DMS79 treated with DMSO at 0.1 percent for 48 hours (cell line): ENCODE measurements around the gene PTPN3.

Source experiments
- DNase-seq: peaks from one replicate; lab custom pipeline; 2025; lab: John Stamatoyannopoulos, UW

Gene PTPN3

GRCh38 chr9:109506097-109506712 lies 8.1 kb upstream of the PTPN3 start:
- DNase-seq: no peak

DNA sequence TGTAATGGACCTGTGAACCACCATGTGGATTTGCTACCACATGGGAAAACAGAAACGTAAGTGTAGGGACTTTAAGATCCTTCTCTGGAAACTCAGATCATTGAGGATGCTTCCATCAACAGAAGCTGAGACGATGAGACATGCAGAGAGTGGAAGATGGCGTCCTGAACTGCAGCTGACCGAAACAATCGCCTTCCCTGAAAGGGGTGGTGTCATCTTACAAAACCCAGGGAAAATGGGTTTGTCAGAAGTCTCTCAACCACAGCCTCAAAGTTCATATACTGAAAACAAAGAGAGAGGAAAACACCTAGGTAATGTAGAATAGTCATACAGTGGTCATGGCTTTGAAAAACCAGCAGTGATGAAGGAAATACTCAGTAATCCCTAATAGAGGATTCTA lies 6.6 kb upstream of the PTPN3 start:
- DNase-seq: no peak

DNA sequence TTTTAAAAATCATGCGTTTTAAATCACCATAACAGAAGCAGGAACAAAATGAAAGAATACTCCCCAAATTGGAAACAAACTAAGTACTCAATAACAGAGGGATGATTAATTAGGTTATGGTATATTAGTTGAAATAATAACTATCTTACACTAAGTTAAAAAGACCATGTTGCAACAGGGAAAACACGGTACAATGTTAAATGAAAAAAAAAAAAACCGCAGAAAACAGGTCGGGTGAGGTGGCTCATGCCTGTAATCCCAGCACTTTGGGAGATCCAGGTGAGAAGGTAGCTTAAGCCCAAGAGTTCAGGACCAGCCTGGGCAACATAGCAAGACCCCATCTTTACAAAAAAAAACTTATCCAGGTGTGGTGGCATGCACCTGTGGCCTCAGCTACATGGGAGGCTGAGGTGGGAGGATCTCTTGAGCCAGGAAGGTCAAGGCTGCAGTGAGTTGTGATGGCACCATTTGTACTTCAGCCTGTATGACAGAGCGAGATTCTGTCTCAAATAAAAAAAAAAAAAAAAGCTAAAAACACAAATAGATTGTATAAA lies 2.4 kb upstream of the PTPN3 start:
- DNase-seq: no peak

- DNase-seq: no peak
These were observed 1.7 kb upstream of the PTPN3 start for GRCh38 chr9:109499631-109500410.

GRCh38 chr9:109499093-109499630 lies 1.1 kb upstream of the PTPN3 start:
- no peak for DNase-seq

GRCh38 chr9:109497226-109498153 lies 617 bp downstream of the PTPN3 start:
- DNase-seq: peak; percentile 38

- no peak for DNase-seq
These were observed 1.3 kb downstream of the PTPN3 start for GRCh38 chr9:109496841-109497225.

GRCh38 chr9:109496218-109496617 lies 1.9 kb downstream of the PTPN3 start:
- DNase-seq: no peak

GRCh38 chr9:109493648-109494047 lies 4.5 kb downstream of the PTPN3 start:
- DNase-seq: no peak

- DNase-seq: no peak
These were observed 6.5 kb downstream of the PTPN3 start for GRCh38 chr9:109491590-109491989.

GRCh38 chr9:109488791-109489492 lies 9.2 kb downstream of the PTPN3 start:
- no peak for DNase-seq

DNA sequence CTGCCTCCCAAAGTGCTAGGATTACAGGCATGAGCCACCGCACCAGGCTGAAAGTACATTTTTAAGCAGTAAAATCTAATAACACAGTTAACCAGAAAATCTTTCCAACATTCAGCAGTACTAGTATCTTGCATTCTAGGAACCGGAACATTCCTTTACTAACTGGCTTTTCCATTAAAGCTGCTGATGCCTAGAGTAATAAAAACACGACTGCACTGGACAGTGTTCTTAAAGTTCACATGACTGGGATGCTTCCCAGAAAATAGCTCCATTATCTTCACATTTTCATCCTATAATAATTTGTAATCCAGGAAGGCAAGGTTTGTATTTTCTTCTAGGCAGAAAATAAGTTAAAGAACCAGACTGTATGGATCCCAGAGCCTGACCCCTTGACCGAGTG lies 9.8 kb downstream of the PTPN3 start:
- no peak for DNase-seq

DNA sequence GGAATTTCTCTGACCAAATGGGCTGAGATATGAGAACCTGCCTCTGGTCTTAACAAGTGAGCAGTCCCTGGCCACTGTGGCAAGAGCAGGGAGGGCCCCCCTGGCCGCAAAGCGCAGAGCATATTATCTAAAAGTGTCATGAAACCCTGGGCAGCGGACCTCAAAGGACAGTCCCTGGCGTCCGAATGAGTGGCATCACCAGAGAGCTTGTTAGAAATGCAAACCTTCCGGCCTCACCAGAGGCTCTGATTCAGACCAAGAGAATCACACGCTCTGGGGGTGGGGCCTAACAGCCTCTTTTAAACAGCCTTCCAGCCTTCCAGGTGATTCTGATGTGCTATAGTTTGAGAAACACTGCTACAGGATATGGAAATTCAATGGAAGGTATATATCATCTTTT lies 10.9 kb downstream of the PTPN3 start:
- DNase-seq: no peak

GRCh38 chr9:109483744-109484429 lies 14.2 kb downstream of the PTPN3 start:
- DNase-seq: peak; percentile 76

DNA sequence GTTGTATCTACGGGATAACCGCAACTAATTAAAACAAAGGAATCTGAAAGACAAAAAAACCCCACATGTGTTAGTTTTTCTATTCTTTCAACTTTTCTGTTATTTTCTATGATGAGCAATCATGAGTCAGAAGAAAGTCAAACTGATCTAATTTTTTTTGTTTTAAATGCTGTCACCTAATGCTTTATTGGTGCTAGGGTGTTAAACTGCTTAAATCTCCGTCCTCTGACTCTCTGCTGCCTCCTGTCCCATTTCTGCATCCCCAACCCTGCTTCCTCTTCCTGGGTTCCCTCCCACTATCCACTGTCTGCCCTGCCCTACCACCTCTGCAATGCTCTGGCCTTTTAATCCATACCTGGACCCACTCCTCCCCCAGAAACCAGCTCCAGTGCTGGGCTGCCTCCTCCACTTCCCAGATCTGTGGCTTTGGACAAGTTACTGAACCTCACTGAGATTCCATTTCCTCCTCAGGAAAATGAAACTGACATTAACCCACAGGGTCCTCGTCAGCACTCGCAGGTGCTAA lies 15.7 kb downstream of the PTPN3 start:
- no peak for DNase-seq

DNA sequence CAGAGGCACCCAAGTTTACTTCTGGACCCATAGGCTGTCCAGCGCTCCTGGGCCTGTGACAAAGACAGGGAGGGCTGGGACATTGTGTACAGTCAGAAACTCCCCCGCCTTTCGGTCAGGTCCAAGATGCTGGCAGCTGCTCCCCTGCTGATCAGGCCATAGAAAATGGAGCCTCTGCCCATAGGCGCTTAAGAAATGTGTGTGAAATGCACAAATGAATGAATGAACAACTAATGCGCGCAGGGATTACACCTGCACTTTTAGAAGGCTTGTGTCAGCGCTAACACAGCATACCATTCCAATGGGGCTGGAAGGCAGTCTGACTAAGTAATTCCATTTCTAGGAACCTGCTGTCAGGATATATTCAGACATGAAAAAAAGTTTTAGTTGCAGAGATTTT lies 16.3 kb downstream of the PTPN3 start:
- DNase-seq: no peak

DNA sequence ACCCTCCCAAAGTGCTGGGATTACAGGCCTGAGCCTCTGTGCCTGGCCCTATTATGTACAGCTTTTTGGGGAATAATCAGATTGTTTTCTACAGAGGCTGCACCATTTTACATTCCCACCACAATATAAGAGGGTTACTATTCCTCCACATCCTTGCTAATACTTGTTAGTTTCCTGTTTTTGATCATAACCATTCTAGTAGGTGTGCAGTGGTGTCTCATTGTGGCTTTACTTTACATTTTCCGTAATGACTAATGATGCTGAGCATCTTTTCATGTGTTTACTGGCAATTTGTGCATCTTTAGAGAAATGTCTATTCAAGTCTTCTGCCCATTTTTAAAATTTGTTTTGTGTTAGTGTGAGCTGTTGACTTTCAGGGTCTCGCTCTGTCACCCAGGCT lies 18.3 kb downstream of the PTPN3 start:
- DNase-seq: no peak

DNA sequence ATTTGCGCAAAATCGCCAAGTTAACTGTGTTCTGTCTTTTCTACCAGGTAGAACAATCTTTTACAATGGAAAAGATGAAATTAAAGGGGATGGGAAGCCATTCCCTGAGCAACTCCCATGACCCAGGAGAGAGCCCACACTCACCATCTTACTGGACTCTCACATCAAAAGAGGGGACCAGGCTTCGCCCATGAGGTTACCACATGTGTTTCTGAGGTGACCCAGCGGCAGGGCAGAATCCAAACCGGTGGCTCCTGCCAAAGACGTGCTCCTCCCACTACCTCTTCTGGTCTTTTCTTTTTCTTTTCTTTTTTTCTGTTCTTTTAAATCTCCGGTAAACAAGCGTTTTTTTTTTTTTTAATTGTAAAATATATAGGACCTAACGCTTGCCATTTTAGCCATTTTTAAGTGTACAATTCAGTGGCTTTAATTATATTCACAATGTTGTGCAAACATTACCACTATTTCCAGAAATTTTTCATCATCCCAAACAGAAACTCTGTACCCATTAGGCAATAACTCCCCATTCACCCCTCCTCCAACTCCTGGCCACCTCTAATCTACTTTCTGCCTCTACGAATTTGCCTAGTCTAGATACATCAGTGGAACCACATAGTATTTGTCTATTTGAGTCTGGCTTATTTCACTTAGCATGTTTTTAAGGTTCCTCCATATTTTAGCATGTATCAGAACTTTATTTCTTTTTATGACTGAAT lies 19.3 kb downstream of the PTPN3 start:
- no peak for DNase-seq

DNA sequence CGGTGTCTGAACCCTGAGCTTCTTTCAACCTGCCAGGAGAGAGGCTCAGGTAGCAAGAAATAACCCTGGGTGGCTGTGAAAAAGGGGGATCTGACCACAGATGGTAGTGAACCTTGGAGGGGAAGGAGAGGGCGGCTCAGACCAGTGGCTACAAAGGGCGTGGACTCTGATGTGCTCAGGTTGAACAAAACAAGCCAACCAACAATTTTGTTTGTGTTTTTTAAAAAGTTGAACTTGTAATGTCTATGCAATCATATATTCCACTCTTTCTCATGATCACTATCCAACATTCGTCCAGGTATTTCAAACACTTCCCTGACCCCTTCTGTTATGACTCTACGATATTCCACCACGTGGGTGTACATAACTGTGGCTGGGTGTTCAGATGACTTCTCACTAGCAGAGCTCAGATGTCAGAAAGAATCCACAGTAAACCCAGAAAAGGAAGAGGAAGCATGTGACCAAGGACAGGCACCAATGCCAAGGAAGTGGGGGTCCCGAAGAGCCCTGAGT lies 20.0 kb downstream of the PTPN3 start:
- no peak for DNase-seq
